ENCODE results near the gene PSME4. TPM values are rescaled to one million over a fixed set of nuclear protein-coding genes. Genes with fewer than 3 reads are reported as not detected.

The PSME4 gene
- total and polyA plus RNA-seq, 10 of the 15 experiments (the other 5 are each of a cell fraction or from before 2014, with no cell fraction given): 11.1 to 56.2 (median 32.1) TPM

- peak; percentile 2 for DNase-seq (ENCODE audit: low read depth, low spot score)
- H3K4me3 ChIP-seq: no peak overlapping the region
- ChIA-PET RAD21 (ENCODE audit: unreplicated experiment) (interaction anchor here (0.5 kb wide), 1 partner anchor 41 kb away, joined by 3 read pairs; no protein-coding TSS in a partner anchor), POLR2A (interaction anchor here (0.6 kb wide), 1 partner anchor 792 kb away, joined by 3 read pairs; no protein-coding TSS in a partner anchor), SMC1A (ENCODE audit: uncharacterized antibody, unreplicated experiment) (interaction anchor here (1.0 to 1.1 kb wide), 2 partner anchors 9 to 17 kb away, joined by 3 read pairs; no protein-coding TSS in a partner anchor), CTCF (interaction anchor here (0.5 to 2.1 kb wide), 3 partner anchors 12 to 147 kb away, joined by 3 to 5 read pairs (median 3); partner anchors contain the start of gene CHAC2)
- no peaks in the 10 kb centered on the region for H4K20me1 ChIP-seq (ENCODE audit: control insufficient read depth, insufficient read depth)
- FAIRE-seq: no peak
- in situ Hi-C loops (cut with MboI) (no loop called here), intact Hi-C loops (cut with micrococcal nuclease; ENCODE audit: unreplicated experiment) (no loop called here)
- H3K4me2 ChIP-seq (ENCODE audit: control insufficient read depth, insufficient read depth): no peak overlapping the region
- H2AFZ ChIP-seq (ENCODE audit: control insufficient read depth, low read depth, low read length): no peak overlapping the region
- no peaks in the 10 kb centered on the region for H3K9me3 ChIP-seq (replicated peaks; ENCODE audit: control insufficient read depth, insufficient read depth, low read length)
- peaks cover 4 to 8% of the 10 kb centered on the region in 2 experiments; a peak in 3 of 4 replicates for H3K36me3 ChIP-seq (ENCODE audit: control insufficient read depth in 2 of 2, insufficient read depth in 2 of 2, low read length in 1 of 2)
- peak overlapping the region; percentile 10; the same call in 1 of the 2 replicates for H3K27ac ChIP-seq (ENCODE audit: control insufficient read depth, insufficient read depth)
- H3K27me3 ChIP-seq (replicated peaks in 1 of 2; ENCODE audit: control insufficient read depth in 2 of 2, insufficient read depth in 2 of 2, low read length in 1 of 2): no peaks in the 10 kb centered on the region
- no peaks in the 10 kb centered on the region for H3K79me2 ChIP-seq (ENCODE audit: control insufficient read depth, insufficient read depth, low read length)
- peak; percentile 75 for ATAC-seq
- peaks cover 6% of the 10 kb centered on the region for H3K4me1 ChIP-seq (ENCODE audit: control insufficient read depth, insufficient read depth, low read length)
- no peak overlapping the region for H3K9ac ChIP-seq (ENCODE audit: control insufficient read depth, insufficient read depth, low read length)
- 68% methylated on average over 3 of the region's 3 CpGs for WGBS (ENCODE audit: insufficient coverage, insufficient replicate concordance, low lambda C conversion rate, missing lambda C conversion rate)
- BruUV-seq (replicated peaks): no TSS peak
- TF ChIP-seq SMC3 (IDR thresholded peaks at IDR 0.05; ENCODE audit: borderline replicate concordance, low read length) (no peak), NKRF (conservative IDR thresholded peaks at IDR 0.05) (no peak), NFIC (IDR thresholded peaks at IDR 0.05; ENCODE audit: low read depth, low read length) (peak; percentile 39; the same call in 1 of the 2 replicates), NR2F1 (conservative IDR thresholded peaks at IDR 0.05) (no peak), RELB (IDR thresholded peaks at IDR 0.05; ENCODE audit: low read depth) (no peak), CBX5 (IDR thresholded peaks at IDR 0.05; ENCODE audit: low read depth) (no peak), ZBTB11 (CRISPR knock-in tag; IDR thresholded peaks at IDR 0.05) (no peak), MEF2A (IDR thresholded peaks at IDR 0.05; ENCODE audit: insufficient read depth, low read depth, low read length) (0 out of 2 replicates have a peak, but pooled peaks have one; percentile 16), BCLAF1 (IDR thresholded peaks at IDR 0.05) (no peak), ATF2 (IDR thresholded peaks at IDR 0.05; ENCODE audit: low read length) (0 out of 2 replicates have a peak, but pooled peaks have one; percentile 44), HDGF (IDR thresholded peaks at IDR 0.05) (no peak), IRF4 (IDR thresholded peaks at IDR 0.05; ENCODE audit: low read depth, low read length) (no peak)
Measured at GRCh38 chr2:53913721-53914120, 57.1 kb downstream of the PSME4 start.

All from GM12878 (cell line).